ENCODE data around the gene NOP14. TPM values are rescaled to one million over a fixed set of nuclear protein-coding genes. Genes with fewer than 3 reads are reported as not detected.
A peak's percentile ranks its signal among the peaks of the same experiment; 100 is the strongest.

The NOP14 gene
- total RNA-seq, 1 experiment from 2014 or later, result 50.1 TPM

GRCh38 chr4:2943364-2944090 is 19.7 kb downstream of the NOP14 start:
- no peak overlapping the region for H4K5ac ChIP-seq (ENCODE audit: insufficient read length, low read depth, low read length)
- H3K4me2 ChIP-seq (ENCODE audit: insufficient read depth, insufficient read length, low read length), result no peak overlapping the region
- no peak overlapping the region for H3K9ac ChIP-seq (ENCODE audit: extremely low read depth, insufficient read length, low read length)
- WGBS (ENCODE audit: extremely low coverage, insufficient read length, low lambda C conversion rate), result no CpG with 5 or more reads among the region's 20 CpGs
- no peaks in the 10 kb centered on the region for H3K79me1 ChIP-seq (ENCODE audit: insufficient read depth, low read depth, low read length, poor library complexity, severe bottlenecking)
- H2AFZ ChIP-seq (ENCODE audit: low read length), result no peak overlapping the region
- H3K23me2 ChIP-seq (ENCODE audit: insufficient read length, low read depth, low read length, poor library complexity, severe bottlenecking), result no peaks in the 10 kb centered on the region
- Mint-ChIP-seq H3K9me3 (no peaks in the 10 kb centered on the region), H3K4me1 (no peaks in the 10 kb centered on the region), H3K27ac (peak overlapping the region in 2 of 3 experiments; percentile 72 to 91; a peak in 3 of 7 replicates), H3K36me3 (ENCODE audit: insufficient read depth in 1 of 3, low read depth in 3 of 3) (peaks cover 69 to 96% (median 93%) of the 10 kb centered on the region in 3 experiments; a peak in 6 of 7 replicates), H3K4me3 (no peak overlapping the region), H3K27me3 (ENCODE audit: low read depth) (no peaks in the 10 kb centered on the region)
- H3K14ac ChIP-seq (ENCODE audit: insufficient read depth, low read length), result no peak overlapping the region
- no peaks in the 10 kb centered on the region for H3K79me2 ChIP-seq (ENCODE audit: insufficient read depth, low read length)
- H2BK15ac ChIP-seq (ENCODE audit: low read depth, low read length), result no peak overlapping the region
- H4K91ac ChIP-seq (ENCODE audit: insufficient read length, low read depth, low read length), result no peak overlapping the region
- H3K18ac ChIP-seq (ENCODE audit: insufficient read length, low read depth, low read length), result no peak overlapping the region
- no peak for DNase-seq
- no peak overlapping the region for H2BK120ac ChIP-seq (ENCODE audit: low read depth, low read length, poor library complexity, severe bottlenecking)
- H3K27ac ChIP-seq (ENCODE audit: insufficient read length, low read depth, low read length), result no peak overlapping the region
- no peak overlapping the region for H2BK20ac ChIP-seq (ENCODE audit: low read depth, low read length, poor library complexity, severe bottlenecking)
- H3K4me1 ChIP-seq (ENCODE audit: insufficient read depth, low read length), result no peaks in the 10 kb centered on the region
- no peak for TF ChIP-seq CTCF (conservative IDR thresholded peaks at IDR 0.05)
- no peak overlapping the region for H3K4ac ChIP-seq (ENCODE audit: low read depth, low read length)
- no peak overlapping the region for H3K56ac ChIP-seq (ENCODE audit: insufficient read length, low read depth, low read length)
- H2AK5ac ChIP-seq (ENCODE audit: insufficient read length, low read length), result no peak overlapping the region
- H3K27me3 ChIP-seq (ENCODE audit: insufficient read depth, low read length), result no peaks in the 10 kb centered on the region
- no peaks in the 10 kb centered on the region for H4K20me1 ChIP-seq (ENCODE audit: control insufficient read depth, insufficient read depth, insufficient read length)
- H3K23ac ChIP-seq (ENCODE audit: insufficient read length, low read depth, low read length), result no peak overlapping the region
- H2BK5ac ChIP-seq (ENCODE audit: insufficient read length, low read length), result no peak overlapping the region
- no peak overlapping the region for H2BK12ac ChIP-seq (ENCODE audit: insufficient read length, low read depth, low read length)
- H3T11ph ChIP-seq (ENCODE audit: low read length), result no peak overlapping the region
- H3K9me3 ChIP-seq (ENCODE audit: control insufficient read depth, low read depth, low read length), result no peaks in the 10 kb centered on the region
- no peak overlapping the region for H4K8ac ChIP-seq (replicated peaks; ENCODE audit: insufficient read length, low read depth, low read length)

Data from H9 (cell line).